ENCODE measurements around the gene PHLDB3.
"Not testable (repeated sequence)": the region's sequence is repeated elsewhere in the genome, so short reads cannot be mapped to it uniquely, and the experiment has no call there.

Gene PHLDB3

DNA sequence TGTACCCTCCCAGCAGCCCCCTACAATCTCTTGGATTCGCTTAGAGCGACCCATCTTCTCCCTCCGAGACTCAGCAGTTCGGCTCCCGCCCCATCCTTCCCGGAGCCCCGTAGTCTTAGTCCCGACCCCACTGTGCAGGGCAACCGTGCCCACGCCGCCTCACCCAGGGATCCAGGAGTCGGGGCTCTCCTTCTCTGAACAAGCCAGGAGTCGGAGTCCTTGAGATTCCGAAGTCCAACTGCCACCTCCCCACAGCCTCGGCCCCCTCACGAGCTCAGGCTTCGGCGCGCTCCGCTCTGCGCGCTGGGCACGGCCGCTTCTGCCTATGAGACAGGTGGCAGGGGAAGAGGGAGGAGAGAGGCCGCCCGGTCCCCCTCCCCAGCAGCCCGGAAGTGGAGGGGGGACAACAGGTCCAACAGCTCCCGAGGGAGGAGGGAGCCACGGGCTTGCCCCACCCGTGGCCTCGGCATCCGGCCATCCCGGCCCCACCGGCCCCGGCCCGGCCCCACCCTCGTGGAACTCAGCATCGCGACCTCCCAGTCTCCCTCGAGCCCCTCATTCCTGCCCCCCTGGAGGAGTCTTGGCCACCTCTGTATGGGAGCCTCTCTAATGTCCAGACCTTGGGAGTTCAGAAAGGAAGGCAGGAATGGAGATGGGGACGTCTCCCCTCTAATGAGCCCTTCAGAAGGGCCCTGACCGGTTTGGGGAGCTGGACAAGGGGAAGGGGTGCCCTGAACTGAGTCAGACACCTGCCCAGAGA lies at the start of gene PHLDB3:
Gene PHLDB3, minus strand, starts transcription at position 321 of the 760 bp plus-strand sequence. CDS start 628 bp downstream, outside the sequence.
- DNase-seq (ENCODE audit: low spot score): no peak

DNA sequence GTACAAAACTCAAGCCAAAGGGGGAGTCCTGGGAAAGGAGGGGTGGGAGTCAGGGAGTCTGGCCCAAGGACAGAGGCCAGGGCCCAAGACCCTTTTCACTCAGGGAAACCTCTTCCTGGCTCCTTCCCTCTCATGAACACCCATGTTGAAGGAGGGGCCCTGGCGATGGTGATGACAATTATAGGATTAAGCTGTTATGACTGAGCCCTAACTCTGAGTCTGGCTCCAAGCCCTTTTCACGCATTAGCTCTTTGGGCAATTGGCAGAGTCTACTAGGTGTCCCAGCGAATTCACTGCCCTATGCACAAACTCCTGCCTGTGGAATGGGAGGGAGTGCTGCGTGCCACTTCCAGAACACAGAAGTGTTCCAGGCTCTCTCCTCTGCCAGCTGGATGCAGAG lies 49.1 kb upstream of the PHLDB3 start:
- no peak for DNase-seq (ENCODE audit: low spot score)

DNA sequence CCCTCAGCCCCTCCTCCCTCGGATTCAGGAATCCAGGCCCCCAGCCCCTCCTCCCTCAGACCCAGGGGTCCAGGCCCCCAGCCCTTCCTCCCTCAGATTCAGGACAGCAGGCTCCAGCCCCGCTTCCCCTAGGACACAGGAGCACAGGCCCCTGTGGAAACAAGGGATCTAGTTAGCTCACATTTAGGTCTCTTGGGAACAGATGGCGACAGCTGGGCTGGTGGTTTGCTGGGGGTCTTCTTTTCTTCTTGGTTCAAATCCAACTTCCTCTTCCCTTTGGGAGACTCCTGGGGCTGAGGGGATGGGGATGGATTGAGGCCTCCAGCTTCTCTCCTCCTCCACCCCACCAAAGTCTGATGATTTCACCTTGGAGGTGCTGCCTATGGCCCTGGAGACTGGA lies 48.1 kb upstream of the PHLDB3 start:
- DNase-seq (ENCODE audit: low spot score): no peak

DNA sequence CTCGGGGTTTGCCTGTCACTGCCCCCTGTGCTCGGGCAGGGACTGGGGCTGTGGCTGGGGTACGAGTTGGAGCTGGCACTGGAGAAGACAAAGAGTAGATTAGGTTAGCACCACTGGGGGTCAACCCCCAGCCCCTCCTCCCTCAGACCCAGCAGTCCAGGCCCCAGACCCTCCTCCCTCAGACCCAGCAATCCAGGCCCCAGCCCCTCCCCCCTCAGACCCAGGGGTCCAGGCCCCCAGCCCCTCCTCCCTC lies 47.6 kb upstream of the PHLDB3 start:
- DNase-seq (ENCODE audit: low spot score): no peak

DNA sequence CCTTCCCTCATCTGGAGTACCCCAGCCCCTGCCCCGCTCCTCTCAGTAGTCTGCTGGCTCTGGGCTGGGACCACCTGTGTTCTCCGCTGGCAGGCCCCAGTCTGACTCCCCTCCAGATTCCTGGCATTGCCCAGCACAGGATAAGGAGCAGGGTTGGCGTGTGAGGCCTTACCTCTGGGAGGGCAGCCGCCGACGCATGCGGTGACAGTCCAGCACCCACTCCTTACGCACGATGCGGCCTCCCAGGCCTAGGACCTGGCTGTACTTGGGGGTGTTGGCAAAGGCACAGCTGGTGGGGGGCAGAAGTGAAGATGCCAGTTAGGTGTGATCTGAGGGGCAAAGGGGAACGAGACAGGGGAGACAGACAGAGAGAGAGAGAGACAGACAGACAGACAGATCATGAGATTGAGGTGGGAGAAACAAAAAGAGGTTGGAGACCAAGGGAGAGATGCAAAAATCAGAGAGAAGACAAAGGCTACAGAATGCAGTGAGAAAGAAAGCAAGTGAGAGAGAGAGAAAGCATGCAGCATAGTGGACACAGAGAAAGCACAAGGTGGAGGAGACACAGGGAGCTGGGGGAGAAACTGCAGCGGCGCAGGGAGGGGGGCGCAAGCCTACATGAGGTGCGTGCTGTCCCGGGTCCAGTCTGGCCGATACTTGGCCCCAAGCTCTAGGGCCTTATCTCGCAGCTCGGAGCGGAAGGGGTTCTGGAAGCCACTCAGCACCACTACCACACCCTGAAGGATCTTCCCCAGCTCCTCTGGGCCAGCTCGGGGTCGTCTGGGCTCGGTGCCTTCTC lies 47.1 kb upstream of the PHLDB3 start:
- no peak for DNase-seq (ENCODE audit: low spot score)

DNA sequence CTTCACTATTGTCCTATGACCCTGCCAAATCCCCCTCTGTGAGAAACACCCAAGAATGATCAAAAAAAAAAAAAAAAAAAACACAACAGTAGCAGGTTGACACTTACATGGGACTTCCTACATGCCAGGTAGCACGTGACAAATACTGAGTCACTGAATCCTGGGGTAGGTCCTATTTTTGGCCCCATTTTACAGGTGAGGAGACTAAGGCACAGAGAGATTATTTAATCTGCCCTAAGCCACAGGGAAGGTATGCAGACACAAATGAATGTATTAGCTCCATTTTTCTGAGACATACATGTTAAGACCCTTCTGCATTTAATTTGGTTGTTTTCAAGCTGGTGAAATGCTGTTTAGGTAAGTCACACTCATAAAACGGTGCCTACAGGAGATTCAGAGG lies 44.2 kb upstream of the PHLDB3 start:
- DNase-seq (ENCODE audit: low spot score): no peak

DNA sequence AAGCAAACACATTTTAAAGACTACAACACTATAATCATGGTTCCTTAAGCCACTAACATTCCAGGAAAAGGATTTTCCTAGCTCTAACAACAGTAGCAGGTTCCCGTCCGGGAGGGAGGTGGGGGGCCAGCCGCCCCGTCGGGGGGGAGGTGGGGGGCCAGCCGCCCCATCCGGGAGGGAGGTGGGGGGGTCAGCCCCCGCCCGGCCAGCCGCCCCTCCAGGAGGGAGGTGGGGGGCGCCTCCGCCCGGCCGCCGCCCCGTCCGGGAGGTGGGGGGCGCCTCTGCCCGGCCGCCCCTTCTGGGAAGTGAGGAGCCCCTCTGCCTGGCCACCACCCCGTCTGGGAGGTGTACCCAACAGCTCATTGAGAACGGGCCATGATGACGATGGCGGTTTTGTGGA lies 43.4 kb upstream of the PHLDB3 start:
- not testable (repeated sequence) for DNase-seq (ENCODE audit: low spot score)

DNA sequence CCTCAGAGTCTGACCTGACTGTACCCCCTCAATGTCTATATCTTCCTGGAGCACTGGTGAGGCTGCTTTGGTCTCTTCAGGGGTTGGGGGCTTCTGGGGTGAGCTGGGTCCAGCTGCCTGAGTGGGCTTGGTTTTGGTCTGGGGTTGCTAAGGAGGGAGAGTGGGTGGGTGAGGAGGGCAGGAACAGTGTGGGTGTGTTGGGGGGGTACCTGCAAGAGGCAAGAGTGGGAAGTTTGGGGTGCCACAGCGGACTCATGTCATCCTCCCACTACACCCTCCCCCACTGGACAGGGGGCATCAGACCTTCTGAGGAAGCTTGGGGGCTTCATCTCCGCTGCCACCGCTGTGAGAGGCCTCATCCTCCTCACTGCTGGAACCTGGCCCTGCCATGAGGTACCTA lies 42.0 kb upstream of the PHLDB3 start:
- no peak for DNase-seq (ENCODE audit: low spot score)

DNA sequence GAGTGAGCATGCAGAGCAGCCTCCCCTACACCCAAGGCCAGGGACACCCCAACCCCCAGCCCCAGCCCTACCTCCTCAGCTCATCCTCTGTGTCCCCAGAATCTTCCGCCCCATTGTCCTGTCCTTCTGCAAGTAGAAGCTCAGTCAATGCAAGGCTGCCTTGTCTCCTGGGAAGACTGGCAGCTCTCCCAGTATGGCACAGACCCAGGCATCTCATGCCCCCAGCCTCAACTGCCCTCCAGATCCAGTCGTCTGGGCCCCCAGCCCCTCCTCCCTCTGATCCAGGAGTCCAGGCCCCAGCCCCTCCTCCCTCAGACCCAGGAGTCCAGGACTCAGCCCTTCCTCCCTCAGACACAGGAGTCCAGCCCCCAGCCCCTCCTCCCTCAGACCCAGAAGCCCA lies 41.4 kb upstream of the PHLDB3 start:
- no peak for DNase-seq (ENCODE audit: low spot score)

DNA sequence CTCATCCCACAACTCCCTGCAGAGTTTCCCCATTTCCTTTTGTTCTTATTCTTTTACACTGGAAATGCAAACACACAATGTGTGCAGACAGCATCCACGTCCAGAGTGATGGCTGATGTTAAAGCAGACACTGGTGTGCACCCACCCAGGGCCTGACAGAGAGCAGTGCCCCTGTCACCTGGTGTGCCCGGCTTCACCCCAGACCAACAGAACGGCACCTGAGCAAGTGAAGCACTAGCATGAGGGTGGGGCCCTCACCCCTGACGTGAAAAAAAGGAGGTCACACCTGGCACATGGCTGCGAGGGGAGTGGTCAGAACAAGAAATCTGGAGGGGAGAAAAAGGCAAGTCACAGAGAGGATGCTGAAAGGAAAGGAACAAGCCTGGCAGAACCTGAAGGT lies 40.7 kb upstream of the PHLDB3 start:
- no peak for DNase-seq (ENCODE audit: low spot score)

DNA sequence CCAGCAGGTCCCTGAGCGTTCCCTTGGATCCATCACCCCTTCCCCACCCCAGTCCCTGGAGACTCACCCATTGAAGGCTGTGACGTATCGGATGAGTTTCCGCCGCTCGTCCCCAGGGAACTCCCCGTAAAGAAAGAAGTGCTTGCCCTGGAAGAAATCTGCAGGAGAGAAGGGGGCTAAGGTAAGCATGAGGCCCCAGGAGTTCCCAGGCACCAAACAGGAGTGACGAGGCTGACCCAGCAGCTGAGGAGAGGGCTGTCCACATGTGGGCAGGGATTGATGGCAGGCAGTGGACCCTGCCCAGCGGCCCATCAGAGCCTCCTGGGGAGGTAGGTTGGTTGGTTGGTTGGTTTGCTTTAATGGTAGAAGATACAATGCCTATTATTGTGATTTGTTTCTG lies 39.5 kb upstream of the PHLDB3 start:
- no peak for DNase-seq (ENCODE audit: low spot score)

DNA sequence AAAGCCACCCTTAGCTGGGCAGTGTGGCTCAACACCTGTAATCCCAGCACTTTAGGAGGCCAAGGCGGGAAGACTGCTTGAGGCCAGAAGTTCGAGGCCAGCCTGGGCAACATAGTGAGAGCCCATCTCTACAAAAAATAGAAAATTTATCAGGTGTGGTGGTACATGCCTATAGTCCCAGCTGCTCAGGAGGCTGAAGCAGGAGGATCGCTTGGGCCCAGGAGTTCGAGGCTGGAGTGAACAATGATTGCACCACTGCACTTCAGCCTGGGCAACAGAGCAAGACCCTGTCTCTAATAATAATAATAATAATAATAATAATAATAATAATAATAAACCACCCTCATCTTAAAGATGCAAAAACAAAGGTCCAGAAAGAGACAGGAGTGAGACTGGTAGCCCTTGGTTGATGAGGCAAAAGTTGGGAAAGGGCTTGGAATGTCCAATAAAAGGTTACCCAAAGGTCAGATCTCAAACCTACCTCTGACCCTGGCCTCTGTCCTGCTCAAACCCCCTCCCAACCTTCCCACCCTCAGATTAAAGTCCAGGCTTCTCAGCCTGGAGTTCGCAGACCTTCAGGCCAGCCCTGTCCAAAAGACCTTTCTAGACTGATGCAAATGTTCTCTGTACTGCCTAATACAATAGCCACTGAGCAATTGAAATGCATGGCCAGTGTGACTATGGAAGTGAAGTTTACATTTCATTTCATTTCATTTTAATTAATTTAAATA lies 37.5 kb upstream of the PHLDB3 start:
- no peak for DNase-seq (ENCODE audit: low spot score)

DNA sequence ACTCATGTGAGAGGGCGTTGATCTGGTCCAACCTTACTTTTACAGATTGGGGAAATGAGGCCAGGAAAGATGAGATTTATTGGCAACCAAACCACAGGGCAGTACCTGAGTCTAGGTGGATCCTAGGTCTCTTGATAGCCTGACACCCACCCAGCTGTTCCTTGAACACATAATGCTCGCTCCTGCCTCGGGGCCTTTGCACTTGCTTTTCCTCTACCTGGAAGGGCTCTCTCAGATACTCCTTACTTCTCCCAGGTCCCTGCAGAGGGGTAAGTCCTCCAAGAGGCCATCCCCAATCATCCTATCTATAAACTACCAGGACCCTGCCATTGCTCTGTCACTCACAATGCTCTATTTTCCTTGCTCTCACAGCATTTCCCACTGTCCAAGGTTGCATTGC lies 35.8 kb upstream of the PHLDB3 start:
- no peak for DNase-seq (ENCODE audit: low spot score)

DNA sequence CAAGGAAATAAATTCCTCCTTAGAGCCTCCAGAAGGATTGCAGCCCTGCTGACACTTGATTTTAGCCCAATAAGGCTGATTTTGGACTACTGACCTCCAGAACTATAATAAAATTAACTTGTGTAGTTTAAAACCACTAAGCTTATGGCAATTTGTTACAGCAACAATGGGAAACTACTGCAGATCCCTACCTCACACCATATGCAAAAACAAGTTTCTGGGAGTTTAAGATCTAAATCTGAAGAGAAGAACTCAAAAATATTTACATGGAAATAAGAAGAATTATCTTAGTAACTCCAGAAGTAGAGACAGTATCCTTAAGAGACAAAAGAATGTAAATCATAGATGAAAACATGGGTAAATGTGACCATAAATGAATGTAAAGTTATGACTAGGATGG lies 34.4 kb upstream of the PHLDB3 start:
- no peak for DNase-seq (ENCODE audit: low spot score)

DNA sequence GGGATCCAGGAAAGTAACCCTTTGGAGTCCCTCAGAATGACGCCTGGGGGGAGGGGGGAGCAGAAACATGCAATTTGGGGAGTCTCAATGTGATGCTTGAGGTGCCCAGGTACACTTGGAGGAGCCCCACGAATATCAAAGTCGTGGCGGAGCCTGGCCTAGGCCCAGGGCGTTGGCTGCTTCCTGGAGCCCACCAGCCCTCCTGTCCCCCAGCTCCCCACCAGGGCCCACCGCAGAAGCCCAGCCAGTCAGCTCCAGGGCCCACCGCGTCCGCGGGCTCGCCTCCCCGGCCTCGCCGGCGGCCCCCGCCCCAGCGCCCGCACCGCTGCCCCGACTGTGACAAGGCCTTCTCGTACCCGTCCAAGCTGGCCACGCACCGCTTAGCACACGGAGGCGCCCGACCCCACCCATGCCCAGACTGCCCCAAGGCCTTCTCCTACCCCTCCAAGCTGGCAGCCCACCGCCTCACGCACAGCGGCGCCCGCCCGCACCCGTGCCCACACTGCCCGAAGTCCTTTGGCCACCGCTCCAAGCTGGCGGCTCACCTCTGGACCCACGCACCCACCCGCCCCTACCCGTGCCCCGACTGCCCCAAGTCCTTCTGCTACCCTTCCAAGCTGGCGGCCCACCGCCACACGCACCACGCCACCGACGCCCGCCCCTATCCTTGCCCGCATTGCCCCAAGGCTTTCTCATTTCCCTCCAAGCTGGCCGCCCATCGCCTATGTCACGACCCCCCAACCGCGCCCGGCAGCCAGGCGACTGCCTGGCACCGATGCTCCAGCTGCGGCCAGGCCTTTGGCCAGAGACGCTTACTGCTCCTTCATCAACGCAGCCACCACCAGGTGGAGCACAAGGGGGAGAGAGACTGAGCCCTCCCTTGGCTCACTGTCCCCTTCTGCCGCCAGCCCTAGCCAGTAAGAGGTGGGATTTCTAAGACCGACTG lies 30.5 kb upstream of the PHLDB3 start:
- DNase-seq (ENCODE audit: low spot score): peak; percentile 44

DNA sequence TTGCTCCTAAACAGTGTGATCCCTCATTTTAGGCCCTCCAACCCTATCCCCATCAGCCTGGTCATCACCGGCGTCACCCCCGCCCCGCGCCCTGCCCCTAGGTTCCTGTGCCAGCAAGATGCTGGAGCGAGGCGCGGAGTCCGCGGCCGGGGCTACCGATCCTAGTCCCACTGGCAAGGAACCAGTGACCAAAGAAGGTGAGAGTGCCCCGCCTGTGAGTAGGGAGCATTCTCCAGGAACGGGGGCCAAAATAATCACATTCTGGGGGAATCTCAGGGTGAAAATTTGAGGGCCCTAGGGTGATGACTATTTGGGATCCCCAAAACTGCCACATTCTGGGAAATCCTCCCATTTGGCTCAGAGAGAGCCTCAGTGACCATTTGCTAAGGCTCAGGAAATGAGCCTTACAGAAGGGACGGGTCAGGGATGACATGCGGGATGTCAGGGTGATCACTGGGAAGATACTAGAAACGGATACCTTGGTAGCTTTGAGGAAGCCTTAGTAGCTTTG lies 29.8 kb upstream of the PHLDB3 start:
- no peak for DNase-seq (ENCODE audit: low spot score)

DNA sequence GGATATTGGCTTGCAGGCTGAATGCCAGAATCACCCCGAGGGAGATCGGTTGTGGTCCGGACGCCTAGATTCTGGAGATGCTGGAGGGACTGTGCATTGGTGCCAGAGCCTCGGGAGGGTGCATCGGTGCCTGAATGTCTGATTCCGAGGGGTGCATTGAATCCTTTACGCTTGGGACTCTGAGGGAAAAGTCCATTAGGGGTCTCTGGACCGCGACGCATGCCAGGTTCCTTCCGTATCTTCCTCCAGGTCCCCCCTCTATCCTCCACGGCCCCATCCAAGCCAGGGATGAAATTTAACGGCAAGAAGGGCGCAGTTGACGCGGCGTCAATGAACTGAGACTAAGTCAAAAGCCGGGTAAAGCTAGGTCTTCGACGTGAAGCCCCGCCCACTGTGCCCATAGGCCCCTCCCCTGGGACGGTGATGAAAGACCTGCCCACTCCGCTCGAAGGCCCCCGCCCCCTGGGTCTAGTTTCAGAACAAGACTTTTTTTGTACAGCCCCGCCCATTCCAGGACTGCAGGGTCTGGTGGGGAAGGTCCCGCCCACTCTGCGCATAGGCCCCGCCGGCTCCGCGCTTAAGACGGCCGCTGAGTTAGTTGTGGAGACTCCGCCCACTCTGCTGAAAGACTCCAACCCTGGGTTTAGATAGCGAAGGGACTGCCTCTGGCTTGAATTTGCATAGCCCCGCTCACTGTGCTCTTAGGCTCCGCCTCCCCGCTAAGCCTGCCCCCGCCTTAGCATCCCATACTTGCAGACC lies 29.2 kb upstream of the PHLDB3 start:
- peak; percentile 93 for DNase-seq (ENCODE audit: low spot score)

DNA sequence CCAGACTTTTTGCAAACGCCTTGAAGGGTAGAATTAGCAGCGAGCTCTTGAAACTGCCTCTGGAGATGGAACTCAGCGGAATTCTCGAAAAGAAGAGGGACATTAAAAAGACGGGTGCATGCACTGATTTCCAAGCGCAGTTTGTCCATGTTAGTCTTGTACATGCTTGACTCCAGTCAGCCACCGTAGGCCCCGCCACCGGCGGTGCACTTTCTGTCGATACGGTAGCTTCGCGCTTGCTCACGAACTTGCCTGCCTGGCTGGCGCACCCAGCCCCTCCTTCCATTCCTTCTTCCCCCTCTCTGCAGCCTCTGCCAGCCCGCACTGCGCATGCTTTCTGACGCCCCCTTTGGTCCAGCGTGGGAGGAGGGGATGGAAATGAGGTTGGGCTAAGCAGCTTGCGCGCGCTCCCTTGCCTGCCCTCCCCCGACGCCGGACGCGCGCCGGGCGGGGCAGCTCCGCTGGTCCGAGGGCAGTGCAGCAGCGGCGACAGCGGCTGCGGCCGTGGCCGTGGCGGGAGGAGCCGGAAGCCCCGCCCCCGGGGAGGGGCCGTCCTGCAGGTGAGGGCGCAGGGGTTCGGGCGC lies 28.5 kb upstream of the PHLDB3 start, which contains the start of gene ZNF575:
Gene ZNF575, plus strand, starts transcription at position 227 of the 584 bp plus-strand sequence. CDS start 1,235 bp downstream, outside the sequence.
- DNase-seq (ENCODE audit: low spot score): peak; percentile 96

DNA sequence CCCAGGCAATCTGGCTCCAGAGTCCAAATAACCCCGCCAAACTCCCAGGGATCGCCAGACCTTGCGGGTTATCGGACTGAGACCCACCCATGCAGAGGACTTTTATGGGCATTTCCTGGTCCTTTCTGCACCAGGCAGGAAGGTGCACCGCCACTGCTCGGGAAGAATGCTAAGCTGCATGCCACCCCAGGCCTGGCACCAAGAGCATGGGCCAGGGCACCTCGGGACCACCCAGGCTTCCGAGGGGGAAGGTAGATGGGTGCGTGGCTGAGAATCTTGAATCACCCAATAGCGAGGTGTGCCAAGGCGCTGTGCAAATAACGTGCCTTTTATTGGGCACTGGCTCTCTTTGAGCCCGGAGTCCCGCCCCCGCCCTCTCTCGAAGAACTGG lies 28.0 kb upstream of the PHLDB3 start:
- DNase-seq (ENCODE audit: low spot score): no peak

DNA sequence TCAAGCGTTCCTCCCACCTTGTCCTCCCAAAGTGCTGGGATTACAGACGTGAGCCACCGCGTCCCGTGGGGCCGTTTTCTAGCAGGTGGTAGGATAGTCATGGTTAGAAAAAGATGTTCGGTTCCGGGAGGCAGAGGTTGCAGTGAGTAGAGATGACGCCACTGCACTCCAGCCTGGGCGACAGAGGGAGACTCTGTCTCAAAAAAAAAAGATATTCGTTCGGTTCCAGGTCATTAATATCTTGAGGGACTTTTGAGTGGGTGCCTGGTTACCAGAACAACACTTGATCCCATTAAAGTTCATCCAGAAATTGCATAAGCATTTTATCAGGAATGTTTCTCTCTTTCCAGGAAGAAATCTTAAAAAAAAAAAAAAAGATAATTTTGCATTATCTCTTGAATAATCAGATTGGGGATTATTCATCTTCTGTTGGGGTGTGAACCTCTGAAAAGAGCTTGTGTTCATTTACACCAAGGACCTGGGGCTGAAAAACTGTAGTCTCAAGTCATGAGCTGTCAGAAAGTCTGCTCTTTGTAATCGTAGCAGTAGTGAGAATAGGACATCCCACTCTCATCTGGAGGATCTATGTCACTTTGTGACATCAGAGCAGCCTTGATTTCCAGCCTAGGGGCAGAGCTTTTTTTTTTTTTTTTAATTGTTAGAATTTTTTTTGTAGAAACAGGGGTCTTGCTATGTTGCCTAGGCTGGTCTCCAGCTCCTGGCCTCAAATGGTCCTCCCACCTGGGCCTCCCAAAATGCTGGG lies 23.5 kb upstream of the PHLDB3 start:
- DNase-seq (ENCODE audit: low spot score): no peak

Measured in putamen (tissue), 1 donor.